ENCODE data around the gene CD300LB. TPM values are rescaled to one million over a fixed set of nuclear protein-coding genes. Genes with fewer than 3 reads are reported as not detected.

CD300LB gene
- total and polyA plus RNA-seq, 2 donors from 2014 or later, result 0.91 TPM; not detected in 1

DNA sequence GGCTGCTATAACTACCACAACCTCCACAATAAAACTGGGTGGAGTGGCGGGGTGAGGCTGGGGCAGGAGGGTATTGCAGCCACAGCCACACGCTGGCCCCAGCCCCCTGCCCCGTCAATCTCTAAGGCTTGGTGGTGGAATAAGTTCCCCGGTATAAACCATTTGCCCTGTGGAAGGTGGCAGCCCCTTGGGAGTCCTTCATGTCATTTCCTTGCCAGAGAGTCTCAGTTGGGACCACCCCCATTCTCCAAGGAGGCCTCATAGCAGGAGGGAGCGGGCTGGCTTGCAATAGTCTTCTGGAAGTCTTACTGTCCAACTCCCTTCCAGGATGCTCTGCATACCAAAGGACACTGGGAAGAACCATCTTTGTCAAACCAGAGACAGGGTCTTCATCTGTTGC is 45.4 kb downstream of the CD300LB start:
- intact Hi-C loops (cut with DNase I), result no loop called here
- DNase-seq, result no peak
- Histone ChIP-seq H3K4me3 (ENCODE audit: low read length in 3 of 3) (no peak overlapping the region), H3K36me3 (ENCODE audit: control insufficient read depth in 2 of 3, insufficient read depth in 3 of 3, low read length in 3 of 3) (no peaks in the 10 kb centered on the region), H3K27ac (ENCODE audit: low read depth in 2 of 2, low read length in 2 of 2) (no peak overlapping the region), H3K9me3 (ENCODE audit: control insufficient read depth in 2 of 3, insufficient read depth in 1 of 3, low read length in 3 of 3) (no peaks in the 10 kb centered on the region), H3K4me1 (ENCODE audit: control insufficient read depth in 2 of 3, insufficient read depth in 2 of 3, low read depth in 1 of 3, low read length in 3 of 3) (no peaks in the 10 kb centered on the region), H3K9ac (ENCODE audit: low read length in 3 of 3) (no peak overlapping the region), H3K27me3 (ENCODE audit: control insufficient read depth, insufficient read depth, low read length) (no peaks in the 10 kb centered on the region)
- TF ChIP-seq, protein P1, sequence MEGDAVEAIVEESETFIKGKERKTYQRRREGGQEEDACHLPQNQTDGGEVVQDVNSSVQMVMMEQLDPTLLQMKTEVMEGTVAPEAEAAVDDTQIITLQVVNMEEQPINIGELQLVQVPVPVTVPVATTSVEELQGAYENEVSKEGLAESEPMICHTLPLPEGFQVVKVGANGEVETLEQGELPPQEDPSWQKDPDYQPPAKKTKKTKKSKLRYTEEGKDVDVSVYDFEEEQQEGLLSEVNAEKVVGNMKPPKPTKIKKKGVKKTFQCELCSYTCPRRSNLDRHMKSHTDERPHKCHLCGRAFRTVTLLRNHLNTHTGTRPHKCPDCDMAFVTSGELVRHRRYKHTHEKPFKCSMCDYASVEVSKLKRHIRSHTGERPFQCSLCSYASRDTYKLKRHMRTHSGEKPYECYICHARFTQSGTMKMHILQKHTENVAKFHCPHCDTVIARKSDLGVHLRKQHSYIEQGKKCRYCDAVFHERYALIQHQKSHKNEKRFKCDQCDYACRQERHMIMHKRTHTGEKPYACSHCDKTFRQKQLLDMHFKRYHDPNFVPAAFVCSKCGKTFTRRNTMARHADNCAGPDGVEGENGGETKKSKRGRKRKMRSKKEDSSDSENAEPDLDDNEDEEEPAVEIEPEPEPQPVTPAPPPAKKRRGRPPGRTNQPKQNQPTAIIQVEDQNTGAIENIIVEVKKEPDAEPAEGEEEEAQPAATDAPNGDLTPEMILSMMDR (IDR thresholded peaks at IDR 0.05; ENCODE audit: borderline replicate concordance, extremely low read depth, insufficient read depth), result no peak
- no peak for FAIRE-seq

DNA sequence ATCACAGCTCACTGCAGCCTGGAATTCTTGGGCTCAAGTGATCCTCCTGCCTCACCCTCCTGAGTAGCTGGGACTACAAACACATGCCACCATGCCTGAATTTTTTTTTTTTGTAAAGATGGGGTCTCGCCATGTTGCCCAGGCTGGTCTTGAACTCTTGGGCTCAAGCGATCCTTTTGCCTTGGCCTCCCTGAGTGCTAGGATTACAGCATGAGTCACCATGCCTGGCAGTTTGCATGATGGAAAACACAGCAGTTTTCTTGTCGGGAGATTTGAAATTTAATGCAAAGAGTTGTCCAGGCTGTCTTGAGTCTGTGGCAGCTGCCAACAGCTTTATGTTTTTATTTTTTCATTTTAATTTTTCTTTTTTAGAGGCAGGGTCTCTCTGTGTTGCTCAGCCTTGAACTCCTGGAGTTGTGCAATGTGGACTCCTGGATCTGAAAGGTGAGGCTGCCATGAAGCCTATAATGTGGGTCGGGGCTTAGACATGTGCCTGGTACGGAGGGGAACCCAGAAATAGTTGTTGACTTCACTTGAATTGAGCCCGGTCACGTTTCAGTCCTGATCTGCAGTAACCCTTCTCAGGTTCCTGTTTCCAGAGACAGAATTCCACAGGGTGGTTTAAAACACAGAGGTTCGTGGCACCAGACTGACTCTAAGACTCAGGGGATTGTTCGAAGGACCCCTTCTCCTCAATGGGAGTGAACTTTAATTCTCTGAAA is 46.1 kb downstream of the CD300LB start:
- no peaks in the 10 kb centered on the region for H3K27me3 ChIP-seq (ENCODE audit: control insufficient read depth, insufficient read depth, low read length)
- H3K9ac ChIP-seq (ENCODE audit: low read length in 3 of 3), result no peak overlapping the region
- no peak for DNase-seq
- intact Hi-C loops (cut with DNase I), result no loop called here
- no peaks in the 10 kb centered on the region for H3K36me3 ChIP-seq (ENCODE audit: control insufficient read depth in 2 of 3, insufficient read depth in 3 of 3, low read length in 3 of 3)
- FAIRE-seq, result no peak
- H3K27ac ChIP-seq (ENCODE audit: low read depth in 2 of 2, low read length in 2 of 2), result no peak overlapping the region
- no peaks in the 10 kb centered on the region for H3K9me3 ChIP-seq (ENCODE audit: control insufficient read depth in 2 of 3, insufficient read depth in 1 of 3, low read length in 3 of 3)
- TF ChIP-seq, protein P1 (IDR thresholded peaks at IDR 0.05; ENCODE audit: borderline replicate concordance, extremely low read depth, insufficient read depth), result no peak
- H3K4me3 ChIP-seq (ENCODE audit: low read length in 3 of 3), result no peak overlapping the region
- no peaks in the 10 kb centered on the region for H3K4me1 ChIP-seq (ENCODE audit: control insufficient read depth in 2 of 3, insufficient read depth in 2 of 3, low read depth in 1 of 3, low read length in 3 of 3)

DNA sequence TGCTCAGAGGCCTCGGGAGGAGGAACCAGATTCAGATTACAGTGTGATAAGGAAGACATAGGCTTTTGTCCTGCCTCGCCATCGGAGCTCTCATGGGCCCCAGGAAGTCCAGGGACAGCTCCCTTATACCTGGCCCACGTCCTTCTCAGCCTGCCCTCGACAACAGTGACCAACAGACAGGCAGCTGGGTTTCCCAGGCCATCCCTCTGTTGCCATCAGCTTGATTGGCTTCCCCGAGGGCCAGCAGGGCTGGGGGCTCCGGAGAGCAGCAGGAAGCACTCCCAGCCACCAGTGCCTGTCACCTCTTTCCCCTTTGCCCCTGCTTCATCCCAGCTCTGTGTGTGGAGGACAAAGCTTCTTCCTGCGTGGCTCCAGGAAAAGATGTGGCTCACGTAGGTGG is 47.2 kb downstream of the CD300LB start:
- Histone ChIP-seq H3K36me3 (ENCODE audit: control insufficient read depth in 2 of 3, insufficient read depth in 3 of 3, low read length in 3 of 3) (no peaks in the 10 kb centered on the region), H3K27me3 (ENCODE audit: control insufficient read depth, insufficient read depth, low read length) (no peaks in the 10 kb centered on the region), H3K9me3 (ENCODE audit: control insufficient read depth in 2 of 3, insufficient read depth in 1 of 3, low read length in 3 of 3) (no peaks in the 10 kb centered on the region), H3K4me3 (ENCODE audit: low read length in 3 of 3) (no peak overlapping the region), H3K27ac (ENCODE audit: low read depth in 2 of 2, low read length in 2 of 2) (no peak overlapping the region), H3K9ac (ENCODE audit: low read length in 3 of 3) (no peak overlapping the region), H3K4me1 (ENCODE audit: control insufficient read depth in 2 of 3, insufficient read depth in 2 of 3, low read depth in 1 of 3, low read length in 3 of 3) (no peaks in the 10 kb centered on the region)
- FAIRE-seq (no peak), DNase-seq (no peak)
- TF ChIP-seq, protein P1 (IDR thresholded peaks at IDR 0.05; ENCODE audit: borderline replicate concordance, extremely low read depth, insufficient read depth), result no peak
- intact Hi-C loops (cut with DNase I), result no loop called here

DNA sequence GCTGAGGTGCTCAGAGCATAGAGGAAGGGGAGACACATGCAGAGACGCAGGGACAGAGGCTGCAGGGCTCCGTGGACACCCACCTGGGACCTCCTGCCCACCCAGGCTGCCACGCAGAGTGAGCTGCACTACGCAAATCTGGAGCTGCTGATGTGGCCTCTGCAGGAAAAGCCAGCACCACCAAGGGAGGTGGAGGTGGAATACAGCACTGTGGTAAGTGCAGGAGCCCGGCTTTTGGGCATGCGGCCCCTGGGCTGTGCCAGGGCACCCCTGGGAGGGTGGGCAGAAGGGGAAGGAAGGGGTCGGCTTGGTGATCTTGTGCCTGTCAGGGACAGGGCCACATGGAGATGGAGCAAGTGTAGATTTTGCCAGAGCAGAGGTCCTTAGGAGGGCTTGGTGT is 49.7 kb downstream of the CD300LB start:
- Histone ChIP-seq H3K9me3 (ENCODE audit: control insufficient read depth in 2 of 3, insufficient read depth in 1 of 3, low read length in 3 of 3) (no peaks in the 10 kb centered on the region), H3K36me3 (ENCODE audit: control insufficient read depth in 2 of 3, insufficient read depth in 3 of 3, low read length in 3 of 3) (no peaks in the 10 kb centered on the region), H3K4me1 (ENCODE audit: control insufficient read depth in 2 of 3, insufficient read depth in 2 of 3, low read depth in 1 of 3, low read length in 3 of 3) (no peaks in the 10 kb centered on the region), H3K27ac (ENCODE audit: low read depth in 2 of 2, low read length in 2 of 2) (no peak overlapping the region), H3K4me3 (ENCODE audit: low read length in 3 of 3) (no peak overlapping the region), H3K27me3 (ENCODE audit: control insufficient read depth, insufficient read depth, low read length) (no peaks in the 10 kb centered on the region), H3K9ac (ENCODE audit: low read length in 3 of 3) (no peak overlapping the region)
- FAIRE-seq (no peak), DNase-seq (no peak)
- intact Hi-C loops (cut with DNase I), result no loop called here
- TF ChIP-seq, protein P1 (IDR thresholded peaks at IDR 0.05; ENCODE audit: borderline replicate concordance, extremely low read depth, insufficient read depth), result no peak
